Sciatic nerve (tissue), 1 donor: ENCODE data around the gene MICAL1. TPM values are rescaled to one million over a fixed set of nuclear protein-coding genes. Genes with fewer than 3 reads are reported as not detected.

Experiments
- total RNA-seq: library from RNA; stranded (reverse); fragmentation: NEBNext Ultra II Directional; extraction: Animal tissue kit (Norgen Biotek cat#: 25700); gene quantifications from one replicate; pipeline ENCODE4 v1.2.1, GENCODE V29; 2021
- donor health status: DM: no; HTN: no; CAD: no.

MICAL1 gene
- total RNA-seq, 1 donor from 2014 or later, result 53.9 TPM

Other genes starting within 250 kb of the MICAL1 start
- 175 TPM for gene CD164, start 73.3 kb downstream of the MICAL1 start, total RNA-seq
- 7.1 TPM for gene PPIL6, start 15.1 kb downstream of the MICAL1 start, total RNA-seq
- 11.7 TPM for gene SMPD2, start 15.0 kb downstream of the MICAL1 start, total RNA-seq
- 9.9 TPM for gene ZBTB24, start 27.4 kb upstream of the MICAL1 start, total RNA-seq
- 13.8 TPM for gene AK9, start 235.4 kb upstream of the MICAL1 start, total RNA-seq
- 22.4 TPM for gene FIG4, start 235.5 kb upstream of the MICAL1 start, total RNA-seq